Pancreas (tissue), 10 donors: ENCODE results near the gene PCDHA9. TPM values are rescaled to one million over a fixed set of nuclear protein-coding genes. Genes with fewer than 3 reads are reported as not detected.

Experiments
- ATAC-seq, 4 donors: fragments of 200-7000 bp; cut with Tn5 transposase; one replicate each; pipeline versions ENCODE4 v1.8.0 to v1.9.1; 2020; ENCODE audit warnings: mild to moderate bottlenecking in 4 of 4, moderate library complexity in 4 of 4
- DNase-seq, 6 donors: peaks; one replicate each; pipeline ENCODE4 v3.0.0-alpha.2; 2020
- FAIRE-seq: peaks from 2 replicates; lab custom pipeline; 2012; peaks lifted over from hg19 to GRCh38; lab: Jason Lieb, UNC
- H3K27ac ChIP-seq, 4 donors: fragments of 200-600 bp; sonication (generic); 1 replicate in 3 of 4; 2 replicates in 1 of 4; pipeline versions ENCODE4 v1.5.0 to v1.8.0; 2020
- H3K27me3 ChIP-seq, 4 donors: fragments of 200-600 bp; one replicate each; pipeline ENCODE4 v1.8.0; 2021
- H3K36me3 ChIP-seq, 3 donors: fragments of 200-600 bp; sonication (generic) in 1 of 3; one replicate each; pipeline versions ENCODE4 v1.5.0 to v1.8.0; 2020 to 2021
- H3K4me1 ChIP-seq, 3 donors: fragments of 200-600 bp; one replicate each; pipeline ENCODE4 v1.8.0; 2021
- H3K4me3 ChIP-seq, 4 donors: fragments of 200-600 bp; sonication (generic) in 2 of 4; one replicate each; pipeline versions ENCODE4 v1.5.0 to v1.8.0; 2020 to 2021
- H3K9me3 ChIP-seq, 4 donors: fragments of 200-600 bp; one replicate each; pipeline ENCODE4 v1.8.0; 2021
- CTCF ChIP-seq, 4 donors: fragments of 200-600 bp; sonication (generic) in 3 of 4; IDR thresholded peaks; one replicate each; pipeline versions ENCODE4 v1.5.0 to v1.8.0; 2021; ENCODE audit warnings: antibody characterized with exemption in 4 of 4
- WGBS, 2 donors: extraction: QIAGEN DNeasy Blood & Tissue Kit; methylation state at CpG; one replicate each; pipeline ENCODE4 v1.1.7; 2013; 5-methylcytosine and 5-hydroxymethylcytosine counted together
- intact Hi-C, 3 donors: fragments of 100-400 bp; cut with DNase I; formaldehyde crosslinking; loops; one replicate each; pipeline versions ENCODE4 v1.11.1 to v1.14.2; 2022
- polyA plus RNA-seq, 2 donors: library from polyadenylated mRNA; stranded (reverse); fragments of 200-250 nt; gene quantifications; one replicate each; pipeline ENCODE4 v1.2.3, GENCODE V29; 2013
- total RNA-seq, 6 donors: library from RNA; stranded (reverse); fragmentation: NEBNext Ultra II Directional in 4 of 6; extraction: Animal tissue kit (Norgen Biotek cat#: 25700) in 4 of 6; gene quantifications; one replicate each; pipeline versions ENCODE4 v1.2.1 to v1.2.4, GENCODE V29; 2021 to 2023
- donor health status: healthy with polysubstance abuse.
- donor health status: DM: no; HTN: no; CAD: no; lungs with moderate emphysema.
- donor health status: DM: no; HTN: no; CAD: no.
- donor health status: control.
- donor health status: control.
- donor health status: Bipolar disorder and iron deficiency.
- donor health status: DM: yes; HTN: yes; CAD: no.
- donor health status: DM: no; HTN: no; CAD: no.
- donor health status: DM: no; HTN: no; CAD: no.
- donor health status: DM: yes; HTN: yes; CAD: no.

Gene PCDHA9
- total and polyA plus RNA-seq, 8 donors, result 0.12 to 0.55 (median 0.22) TPM; not detected in 1

DNA sequence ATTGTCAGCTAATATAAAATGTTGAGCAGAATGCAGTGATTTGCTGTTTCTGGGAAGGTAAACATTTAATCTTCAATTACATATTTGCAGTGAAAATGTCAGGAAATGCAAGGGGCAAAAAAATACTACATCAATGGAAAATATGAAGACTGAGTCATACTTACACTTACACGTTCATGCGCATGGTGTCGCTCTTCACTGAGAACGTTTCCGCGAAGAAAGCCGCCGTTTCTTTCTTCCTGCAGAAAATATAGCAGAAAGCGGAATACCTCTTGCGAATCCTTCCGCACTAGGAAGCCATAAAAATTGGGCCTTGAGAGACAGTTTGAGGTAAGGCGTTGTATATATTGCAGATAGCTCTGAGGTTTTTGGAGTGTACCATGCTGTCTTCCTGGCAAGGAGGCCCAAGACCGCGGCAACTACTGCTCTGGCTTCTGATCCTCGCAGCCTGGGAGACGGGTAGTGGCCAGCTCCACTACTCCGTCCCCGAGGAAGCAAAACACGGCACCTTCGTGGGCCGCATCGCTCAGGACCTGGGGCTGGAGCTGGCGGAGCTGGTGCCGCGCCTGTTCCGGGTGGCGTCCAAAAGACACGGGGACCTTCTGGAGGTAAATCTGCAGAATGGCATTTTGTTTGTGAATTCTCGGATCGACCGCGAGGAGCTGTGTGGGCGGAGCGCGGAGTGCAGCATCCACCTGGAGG, 33.9 kb downstream of the PCDHA9 start, which contains the start of gene PCDHA13:
Gene PCDHA13 (plus strand): TSS at position 236 of the 702 bp plus-strand sequence. CDS start 145 bp downstream, at position 381.
- TF ChIP-seq CTCF (IDR thresholded peaks at IDR 0.05), result no peak
- Histone ChIP-seq H3K4me1 (no peaks in the 10 kb centered on the region), H3K27ac (no peak within 1 kb of the TSS), H3K4me3 (peak within 1 kb of the TSS in 2 of 4 donors; percentile 24 to 31), H3K27me3 (no peaks in the 10 kb centered on the region), H3K9me3 (peaks cover 0 to 2% (median 0%) of the 10 kb centered on the region in 4 donors), H3K36me3 (no peaks in the 10 kb centered on the region)
- WGBS, 2 donors, result 10 to 15% methylated on average over 30 to 35 of the region's 35 CpGs
- DNase-seq, result peak in 1 of 6 donors; percentile 15
- peak in 3 of 4 donors; percentile 83 to 96 (median 86) for ATAC-seq
- intact Hi-C loops, result no loop called here
- no peak for FAIRE-seq

DNA sequence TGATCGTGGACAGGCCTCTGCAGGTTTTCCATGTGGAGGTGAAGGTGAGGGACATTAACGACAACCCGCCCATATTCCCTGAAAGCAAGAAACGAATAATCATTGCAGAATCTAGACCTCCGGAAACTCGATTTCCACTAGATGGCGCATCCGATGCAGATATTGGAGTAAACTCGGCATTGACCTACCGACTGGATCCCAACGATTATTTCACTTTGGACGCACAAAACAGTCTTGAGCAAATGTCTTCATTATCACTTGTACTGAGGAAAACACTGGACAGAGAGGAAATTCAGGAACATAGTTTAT, 34.4 kb downstream of the PCDHA9 start:
- FAIRE-seq (no peak), DNase-seq (no peak), ATAC-seq (peak in 3 of 4 donors; percentile 40 to 77 (median 63))
- H3K4me3 ChIP-seq, result peak overlapping the region in 2 of 4 donors; percentile 24 to 31
- no peaks in the 10 kb centered on the region for H3K27me3 ChIP-seq
- no peak overlapping the region for H3K27ac ChIP-seq
- no peaks in the 10 kb centered on the region for H3K4me1 ChIP-seq
- peaks cover 0 to 2% (median 0%) of the 10 kb centered on the region in 4 donors for H3K9me3 ChIP-seq
- intact Hi-C loops, result no loop called here
- 9 to 19% methylated on average over 12 of the region's 12 CpGs for WGBS, 2 donors
- no peak for TF ChIP-seq CTCF (IDR thresholded peaks at IDR 0.05)
- no peaks in the 10 kb centered on the region for H3K36me3 ChIP-seq

GRCh38 chr5:140883373-140883772, 35.2 kb downstream of the PCDHA9 start:
- no peaks in the 10 kb centered on the region for H3K27me3 ChIP-seq
- peak in 1 of 6 donors; percentile 56 for DNase-seq
- H3K4me1 ChIP-seq, result no peaks in the 10 kb centered on the region
- FAIRE-seq, result no peak
- no peaks in the 10 kb centered on the region for H3K36me3 ChIP-seq
- 24 to 35% methylated on average over 41 of the region's 41 CpGs for WGBS, 2 donors
- no peak overlapping the region for H3K4me3 ChIP-seq
- no peak for ATAC-seq
- TF ChIP-seq CTCF (IDR thresholded peaks at IDR 0.05), result no peak
- intact Hi-C loops, result no loop called here
- H3K27ac ChIP-seq, result no peak overlapping the region
- H3K9me3 ChIP-seq, result peaks cover 0 to 2% (median 0%) of the 10 kb centered on the region in 4 donors

DNA sequence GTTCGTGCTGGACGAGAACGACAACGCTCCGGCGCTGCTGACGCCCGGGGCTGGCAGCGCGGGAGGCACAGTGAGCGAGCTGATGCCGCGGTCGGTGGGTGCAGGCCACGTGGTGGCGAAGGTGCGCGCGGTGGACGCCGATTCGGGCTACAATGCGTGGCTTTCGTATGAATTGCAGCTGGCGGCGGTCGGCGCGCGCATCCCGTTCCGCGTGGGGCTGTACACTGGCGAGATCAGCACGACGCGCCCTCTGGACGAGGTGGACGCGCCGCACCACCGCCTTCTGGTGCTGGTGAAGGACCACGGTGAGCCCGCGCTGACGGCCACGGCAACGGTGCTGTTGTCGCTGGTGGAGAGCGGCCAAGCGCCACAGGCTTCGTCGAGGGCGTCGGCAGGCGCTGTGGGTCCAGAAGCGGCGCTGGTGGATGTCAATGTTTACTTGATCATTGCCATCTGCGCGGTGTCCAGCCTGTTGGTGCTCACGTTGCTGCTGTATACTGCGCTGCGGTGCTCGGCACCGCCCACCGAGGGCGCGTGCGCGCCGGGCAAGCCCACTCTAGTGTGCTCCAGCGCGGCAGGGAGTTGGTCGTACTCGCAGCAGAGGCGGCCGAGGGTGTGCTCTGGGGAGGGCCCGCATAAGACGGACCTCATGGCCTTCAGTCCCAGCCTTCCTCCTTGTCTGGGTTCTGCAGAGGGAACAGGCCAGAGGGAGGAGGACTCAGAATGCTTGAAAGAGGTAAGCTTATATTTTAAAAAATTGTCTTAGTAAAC, 35.9 kb downstream of the PCDHA9 start:
- FAIRE-seq (no peak), DNase-seq (peak in 1 of 6 donors; percentile 41), ATAC-seq (no peak)
- intact Hi-C loops, result no loop called here
- no peaks in the 10 kb centered on the region for H3K4me1 ChIP-seq
- TF ChIP-seq CTCF (IDR thresholded peaks at IDR 0.05), result no peak
- no peak overlapping the region for H3K4me3 ChIP-seq
- 27 to 31% methylated on average over 71 to 79 of the region's 79 CpGs for WGBS, 2 donors
- peaks cover 0 to 2% (median 0%) of the 10 kb centered on the region in 4 donors for H3K9me3 ChIP-seq
- no peak overlapping the region for H3K27ac ChIP-seq
- no peaks in the 10 kb centered on the region for H3K36me3 ChIP-seq
- no peaks in the 10 kb centered on the region for H3K27me3 ChIP-seq

Other genes with a start within 250 kb of the PCDHA9 start
- gene CD14, start 215.2 kb upstream of the PCDHA9 start, total RNA-seq, result 10 to 100 TPM in 3 of 6 donors, 1 to 10 TPM in 3; 4.3 to 45.8 (median 16.1) TPM
- 10 to 100 TPM; 11.8 to 17.6 TPM for gene CD14, start 215.2 kb upstream of the PCDHA9 start, polyA plus RNA-seq
- 10 to 100 TPM in 1 of 6 donors, 1 to 10 TPM in 5; 5.5 to 12.3 (median 8.0) TPM for gene TMCO6, start 208.9 kb upstream of the PCDHA9 start, total RNA-seq
- gene TMCO6, start 208.9 kb upstream of the PCDHA9 start, polyA plus RNA-seq, result 10 to 100 TPM; 17.2 to 19.7 TPM
- 10 to 100 TPM; 20.7 to 31.9 (median 24.2) TPM for gene NDUFA2, start 200.8 kb upstream of the PCDHA9 start, total RNA-seq
- gene NDUFA2, start 200.8 kb upstream of the PCDHA9 start, polyA plus RNA-seq, result 100 to 1,000 TPM; 106 to 125 TPM
- 10 to 100 TPM; 25.1 to 43.5 (median 28.1) TPM for gene IK, start 200.6 kb upstream of the PCDHA9 start, total RNA-seq
- gene IK, start 200.6 kb upstream of the PCDHA9 start, polyA plus RNA-seq, result 10 to 100 TPM; 31.2 to 53.4 TPM
- gene WDR55, start 183.5 kb upstream of the PCDHA9 start, total RNA-seq, result 10 to 100 TPM; 10.2 to 14.1 (median 11.9) TPM
- gene WDR55, start 183.5 kb upstream of the PCDHA9 start, polyA plus RNA-seq, result 10 to 100 TPM; 17.1 to 19.2 TPM
- 1 to 10 TPM in 1 of 6 donors, under 1 TPM in 5; 0.37 to 1.0 (median 0.56) TPM for gene DND1, start 174.8 kb upstream of the PCDHA9 start, total RNA-seq
- gene DND1, start 174.8 kb upstream of the PCDHA9 start, polyA plus RNA-seq, result 1 to 10 TPM; 3.5 to 3.8 TPM
- 10 to 100 TPM; 24.7 to 34.7 (median 30.1) TPM for gene HARS1, start 157.0 kb upstream of the PCDHA9 start, total RNA-seq
- 10 to 100 TPM; 46.8 to 47.8 TPM for gene HARS1, start 157.0 kb upstream of the PCDHA9 start, polyA plus RNA-seq
- gene HARS2, start 156.9 kb upstream of the PCDHA9 start, total RNA-seq, result 10 to 100 TPM in 1 of 6 donors, 1 to 10 TPM in 5; 5.9 to 15.9 (median 8.6) TPM
- 10 to 100 TPM; 12.4 to 23.6 TPM for gene HARS2, start 156.9 kb upstream of the PCDHA9 start, polyA plus RNA-seq
- gene ZMAT2, start 147.9 kb upstream of the PCDHA9 start, total RNA-seq, result 10 to 100 TPM; 10.5 to 28.0 (median 15.8) TPM
- gene ZMAT2, start 147.9 kb upstream of the PCDHA9 start, polyA plus RNA-seq, result 10 to 100 TPM; 21.2 to 42.9 TPM
- gene PCDHA1, start 62.2 kb upstream of the PCDHA9 start, total RNA-seq, result under 1 TPM in 4 of 6 donors, not detected in 2; 0.03 to 0.13 (median 0.09) TPM
- gene PCDHA1, start 62.2 kb upstream of the PCDHA9 start, polyA plus RNA-seq, result under 1 TPM; 0.04 to 0.47 TPM
- gene PCDHA2, start 53.5 kb upstream of the PCDHA9 start, total RNA-seq, result under 1 TPM in 5 of 6 donors, not detected in 1; 0.08 to 0.31 (median 0.12) TPM
- under 1 TPM; 0.19 to 0.40 TPM for gene PCDHA2, start 53.5 kb upstream of the PCDHA9 start, polyA plus RNA-seq
- gene PCDHA3, start 47.3 kb upstream of the PCDHA9 start, total RNA-seq, result under 1 TPM; 0.24 to 0.79 (median 0.50) TPM
- 1 to 10 TPM in 1 of 2 donors, under 1 TPM in 1; 0.27 to 1.2 TPM for gene PCDHA3, start 47.3 kb upstream of the PCDHA9 start, polyA plus RNA-seq
- gene PCDHA4, start 41.3 kb upstream of the PCDHA9 start, total RNA-seq, result 1 to 10 TPM in 4 of 6 donors, under 1 TPM in 2; 0.74 to 3.1 (median 1.5) TPM
- under 1 TPM; 0.53 to 0.70 TPM for gene PCDHA4, start 41.3 kb upstream of the PCDHA9 start, polyA plus RNA-seq
- gene PCDHA5, start 26.8 kb upstream of the PCDHA9 start, total RNA-seq, result under 1 TPM; 0.24 to 0.92 (median 0.48) TPM
- under 1 TPM; 0.80 to 0.96 TPM for gene PCDHA5, start 26.8 kb upstream of the PCDHA9 start, polyA plus RNA-seq
- gene PCDHA6, start 20.4 kb upstream of the PCDHA9 start, total RNA-seq, result 1 to 10 TPM in 4 of 6 donors, under 1 TPM in 2; 0.31 to 1.7 (median 1.1) TPM
- 1 to 10 TPM in 1 of 2 donors, under 1 TPM in 1; 0.42 to 1.6 TPM for gene PCDHA6, start 20.4 kb upstream of the PCDHA9 start, polyA plus RNA-seq
- gene PCDHA7, start 14.1 kb upstream of the PCDHA9 start, total RNA-seq, result under 1 TPM; 0.19 to 0.84 (median 0.44) TPM
- under 1 TPM; 0.49 to 0.96 TPM for gene PCDHA7, start 14.1 kb upstream of the PCDHA9 start, polyA plus RNA-seq
- gene PCDHA8, start 7.2 kb upstream of the PCDHA9 start, total RNA-seq, result under 1 TPM; 0.08 to 0.76 (median 0.41) TPM
- gene PCDHA8, start 7.2 kb upstream of the PCDHA9 start, polyA plus RNA-seq, result under 1 TPM; 0.30 to 0.40 TPM
- gene PCDHA10, start 7.5 kb downstream of the PCDHA9 start, total RNA-seq, result 1 to 10 TPM; 1.4 to 6.7 (median 3.1) TPM
- under 1 TPM; 0.16 to 0.34 TPM for gene PCDHA10, start 7.5 kb downstream of the PCDHA9 start, polyA plus RNA-seq
- gene PCDHA11, start 20.6 kb downstream of the PCDHA9 start, total RNA-seq, result 1 to 10 TPM in 4 of 6 donors, under 1 TPM in 2; 0.78 to 1.6 (median 1.2) TPM
- under 1 TPM; 0.34 to 0.35 TPM for gene PCDHA11, start 20.6 kb downstream of the PCDHA9 start, polyA plus RNA-seq
- 1 to 10 TPM in 4 of 6 donors, under 1 TPM in 2; 0.75 to 1.5 (median 1.3) TPM for gene PCDHA12, start 26.9 kb downstream of the PCDHA9 start, total RNA-seq
- under 1 TPM; 0.42 to 0.54 TPM for gene PCDHA12, start 26.9 kb downstream of the PCDHA9 start, polyA plus RNA-seq
- gene PCDHA13, start 33.7 kb downstream of the PCDHA9 start, total RNA-seq, result 1 to 10 TPM in 3 of 6 donors, under 1 TPM in 3; 0.63 to 2.0 (median 1.2) TPM
- under 1 TPM; 0.27 to 0.35 TPM for gene PCDHA13, start 33.7 kb downstream of the PCDHA9 start, polyA plus RNA-seq
- gene PCDHAC1, start 77.9 kb downstream of the PCDHA9 start, total RNA-seq, result 1 to 10 TPM in 5 of 6 donors, under 1 TPM in 1; 0.98 to 2.0 (median 1.6) TPM
- under 1 TPM; 0.34 to 0.80 TPM for gene PCDHAC1, start 77.9 kb downstream of the PCDHA9 start, polyA plus RNA-seq
- gene PCDHAC2, start 118.1 kb downstream of the PCDHA9 start, total RNA-seq, result 1 to 10 TPM in 1 of 6 donors, under 1 TPM in 5; 0.37 to 1.1 (median 0.68) TPM
- under 1 TPM; 0.08 to 0.73 TPM for gene PCDHAC2, start 118.1 kb downstream of the PCDHA9 start, polyA plus RNA-seq
- under 1 TPM; 0.09 to 0.35 (median 0.14) TPM for gene PCDHB1, start 203.0 kb downstream of the PCDHA9 start, total RNA-seq
- under 1 TPM; 0.02 to 0.08 TPM for gene PCDHB1, start 203.0 kb downstream of the PCDHA9 start, polyA plus RNA-seq
- 1 to 10 TPM in 2 of 6 donors, under 1 TPM in 4; 0.56 to 2.2 (median 0.62) TPM for gene PCDHB2, start 246.2 kb downstream of the PCDHA9 start, total RNA-seq
- gene PCDHB2, start 246.2 kb downstream of the PCDHA9 start, polyA plus RNA-seq, result under 1 TPM; 0.23 to 0.70 TPM